ENCODE results near the gene HCRTR2.

DNA sequence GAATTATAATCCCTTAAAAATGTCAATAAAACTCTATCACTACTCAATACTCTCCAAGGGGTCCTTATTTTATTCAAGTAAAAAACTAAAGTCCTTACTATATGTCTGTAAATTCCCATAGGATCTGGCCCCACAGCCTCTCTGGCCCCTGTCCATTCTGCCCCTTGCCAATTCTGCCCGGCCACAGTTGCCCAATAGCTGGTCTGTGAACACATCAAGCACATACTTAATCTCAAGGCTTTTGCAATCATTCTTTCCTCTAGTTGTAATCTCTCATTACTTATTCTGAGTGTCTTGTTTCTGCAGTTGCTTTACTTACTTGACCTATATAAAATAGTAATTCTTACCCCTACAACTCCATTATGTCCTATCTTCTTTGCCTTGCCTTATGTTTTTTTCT, 130.4 kb downstream of the HCRTR2 start:
- TF ChIP-seq, protein P1, sequence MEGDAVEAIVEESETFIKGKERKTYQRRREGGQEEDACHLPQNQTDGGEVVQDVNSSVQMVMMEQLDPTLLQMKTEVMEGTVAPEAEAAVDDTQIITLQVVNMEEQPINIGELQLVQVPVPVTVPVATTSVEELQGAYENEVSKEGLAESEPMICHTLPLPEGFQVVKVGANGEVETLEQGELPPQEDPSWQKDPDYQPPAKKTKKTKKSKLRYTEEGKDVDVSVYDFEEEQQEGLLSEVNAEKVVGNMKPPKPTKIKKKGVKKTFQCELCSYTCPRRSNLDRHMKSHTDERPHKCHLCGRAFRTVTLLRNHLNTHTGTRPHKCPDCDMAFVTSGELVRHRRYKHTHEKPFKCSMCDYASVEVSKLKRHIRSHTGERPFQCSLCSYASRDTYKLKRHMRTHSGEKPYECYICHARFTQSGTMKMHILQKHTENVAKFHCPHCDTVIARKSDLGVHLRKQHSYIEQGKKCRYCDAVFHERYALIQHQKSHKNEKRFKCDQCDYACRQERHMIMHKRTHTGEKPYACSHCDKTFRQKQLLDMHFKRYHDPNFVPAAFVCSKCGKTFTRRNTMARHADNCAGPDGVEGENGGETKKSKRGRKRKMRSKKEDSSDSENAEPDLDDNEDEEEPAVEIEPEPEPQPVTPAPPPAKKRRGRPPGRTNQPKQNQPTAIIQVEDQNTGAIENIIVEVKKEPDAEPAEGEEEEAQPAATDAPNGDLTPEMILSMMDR (IDR thresholded peaks at IDR 0.05), result no peak
- no peak for TF ChIP-seq POLR2A (IDR thresholded peaks at IDR 0.05)
